ENCODE measurements around the gene WBP2. TPM values are rescaled to one million over a fixed set of nuclear protein-coding genes. Genes with fewer than 3 reads are reported as not detected.

The WBP2 gene
- total and polyA plus RNA-seq, 2 of the 13 experiments (the other 11 are each of a cell fraction or from before 2014, with no cell fraction given), result 29.2 to 29.5 TPM

GRCh38 chr17:75877752-75878173, 22.6 kb upstream of the WBP2 start (continued):
- TF ChIP-seq CSRNP1 (CRISPR knock-in tag; IDR thresholded peaks at IDR 0.05), result 0 out of 2 replicates have a peak, but pooled peaks have one; percentile 12
- TF ChIP-seq ZBTB21 (CRISPR knock-in tag; IDR thresholded peaks at IDR 0.05), result no peak
- TF ChIP-seq CCAR2 (optimal IDR thresholded peaks at IDR 0.05; ENCODE audit: low read depth, low read length), result no peak
- TF ChIP-seq THAP9 (CRISPR knock-in tag; IDR thresholded peaks at IDR 0.05; ENCODE audit: borderline replicate concordance), result no peak
- no peak for TF ChIP-seq ZNF432 (CRISPR knock-in tag; IDR thresholded peaks at IDR 0.05; ENCODE audit: borderline replicate concordance)
- no peak for TF ChIP-seq JUNB (CRISPR knock-in tag; IDR thresholded peaks at IDR 0.05; ENCODE audit: borderline replicate concordance)
- TF ChIP-seq HIC2 (CRISPR knock-in tag; IDR thresholded peaks at IDR 0.05; ENCODE audit: low read depth), result peak; percentile 38; the same call in 1 of the 2 replicates
- no peak for TF ChIP-seq ZNF639 (CRISPR knock-in tag; conservative IDR thresholded peaks at IDR 0.05)
- no peak for TF ChIP-seq PHB2 (IDR thresholded peaks at IDR 0.05; ENCODE audit: partially characterized antibody)
- no peak; the same call in 1 of the 2 replicates for TF ChIP-seq JUN (CRISPR knock-in tag; IDR thresholded peaks at IDR 0.05)
- no peak; the same call in 1 of the 2 replicates for TF ChIP-seq ZNF12 (CRISPR knock-in tag; IDR thresholded peaks at IDR 0.05)
- no peak for TF ChIP-seq TCF12 (IDR thresholded peaks at IDR 0.05)
- no peak for TF ChIP-seq TCF12 (CRISPR knock-in tag; IDR thresholded peaks at IDR 0.05)
- no peak for TF ChIP-seq ZNF614 (CRISPR knock-in tag; IDR thresholded peaks at IDR 0.05; ENCODE audit: borderline replicate concordance)
- 0 out of 2 replicates have a peak, but pooled peaks have one; percentile 7 for TF ChIP-seq KMT2A (CRISPR knock-in tag; IDR thresholded peaks at IDR 0.05)
- TF ChIP-seq ZNF780A (CRISPR knock-in tag; IDR thresholded peaks at IDR 0.05), result no peak
- TF ChIP-seq BCL3 (CRISPR knock-in tag; IDR thresholded peaks at IDR 0.05), result peak; percentile 90
- TF ChIP-seq MAF1 (CRISPR knock-in tag; IDR thresholded peaks at IDR 0.05; ENCODE audit: borderline replicate concordance), result peak; percentile 64; the same call in 1 of the 2 replicates
- 0 out of 2 replicates have a peak, but pooled peaks have one; percentile 11 for TF ChIP-seq ZNF333 (CRISPR knock-in tag; IDR thresholded peaks at IDR 0.05; ENCODE audit: borderline replicate concordance)

Data from HepG2 (cell line).